K562 (cell line): ENCODE measurements around the gene EGFR. TPM values are rescaled to one million over a fixed set of nuclear protein-coding genes. Genes with fewer than 3 reads are reported as not detected.

Experiments
- ATAC-seq: fragments of 200-7000 bp; cut with Tn5 transposase; 3 replicates; pipeline ENCODE4 v1.9.1; 2020; ENCODE audit warnings: moderate library complexity
- BruUV-seq: library from RNA; stranded (reverse); fragments of 400-500 nt; replicated peaks from 2 replicates; lab custom pipeline; 2021; lab: Mats Ljungman, UMichigan
- CTCF ChIA-PET: fragments of 300-600 bp; formaldehyde crosslinking; extraction: SDS; loops from one replicate; lab custom pipeline; 2021; ENCODE audit warnings: low intra/inter-chr PET ratio; lab: Yijun Ruan, JAX
- POLR2A ChIA-PET: fragments of 300-600, 350-650 bp; sonication (Branson Sonifier 250); formaldehyde crosslinking; extraction: SDS; loops from one replicate; lab custom pipeline; 2021; ENCODE audit warnings: antibody characterized with exemption, inconsistent platforms; lab: Yijun Ruan, JAX
- DNase-seq, 4 experiments: peaks; one replicate each; pipeline versions ENCODE4 v3.0.0 to v3.0.0-alpha.2; 2011 to 2018; ENCODE audit warnings: low spot score in 3 of 4, mixed read lengths in 3 of 4; ENCODE audit errors: extremely low read depth in 1 of 4
- FAIRE-seq: peaks from 2 replicates; lab custom pipeline; 2011; peaks lifted over from hg19 to GRCh38; lab: Jason Lieb, UNC
- H2AFZ ChIP-seq: 2 replicates; pipeline ENCODE4 v1.6.0; 2011; ENCODE audit warnings: low read depth, low read length, control low read depth, inconsistent platforms
- H3K27ac ChIP-seq: fragments of 200-600 bp; 3 replicates; pipeline ENCODE4 v1.8.0; 2011; ENCODE audit warnings: low read depth, mild to moderate bottlenecking, control low read depth, inconsistent platforms, low read length, moderate library complexity, mixed read lengths; ENCODE audit errors: extremely low read depth
- H3K27me3 ChIP-seq, 2 experiments: fragments of 300-600 bp in 1 of 2; 2 replicates in 1 of 2; 3 replicates in 1 of 2; pipeline versions ENCODE4 v1.6.0 to v1.8.0; 2011; ENCODE audit warnings: inconsistent platforms in 2 of 2, low read length in 2 of 2, mild to moderate bottlenecking in 1 of 2, mixed read lengths in 1 of 2, moderate library complexity in 1 of 2; ENCODE audit not compliant: control insufficient read depth in 2 of 2, insufficient read depth in 2 of 2
- H3K36me3 ChIP-seq: fragments of 300-600 bp; 3 replicates; pipeline ENCODE4 v1.8.0; 2011; ENCODE audit warnings: mild to moderate bottlenecking, low read length, inconsistent platforms; ENCODE audit not compliant: control insufficient read depth, insufficient read depth
- H3K4me1 ChIP-seq, 2 experiments: fragments of 200-600 bp in 1 of 2; replicated peaks in 1 of 2; 2 replicates in 1 of 2; 3 replicates in 1 of 2; pipeline versions ENCODE4 v1.5.1 to v1.8.0; 2011; ENCODE audit warnings: inconsistent platforms in 2 of 2, low read length in 2 of 2, mild to moderate bottlenecking in 1 of 2, mixed read lengths in 1 of 2, moderate library complexity in 1 of 2; ENCODE audit not compliant: control insufficient read depth in 2 of 2, insufficient read depth in 2 of 2
- H3K4me2 ChIP-seq: 2 replicates; pipeline ENCODE4 v1.6.1; 2011; ENCODE audit warnings: low read length, control low read depth, inconsistent platforms, mixed read lengths; ENCODE audit not compliant: insufficient read depth
- H3K4me3 ChIP-seq: fragments of 200-600 bp; sonication (generic), shearing (Covaris generic); 2 replicates; pipeline ENCODE4 v1.5.1; 2016; ENCODE audit warnings: control low read depth, inconsistent platforms
- H3K79me2 ChIP-seq: fragments of 200-600 bp; 3 replicates; pipeline ENCODE4 v1.8.0; 2011; ENCODE audit warnings: low read length, inconsistent platforms; ENCODE audit not compliant: control insufficient read depth, insufficient read depth
- H3K9ac ChIP-seq, 2 experiments: 2 replicates each; pipeline versions ENCODE4 v1.6.0 to v1.6.1; 2011; ENCODE audit warnings: low read depth in 2 of 2, low read length in 2 of 2, control low read depth in 1 of 2, inconsistent platforms in 1 of 2, mild to moderate bottlenecking in 1 of 2, mixed read lengths in 1 of 2; ENCODE audit not compliant: insufficient read depth in 1 of 2
- H3K9me1 ChIP-seq: one replicate; pipeline ENCODE4 v1.6.0; 2011; ENCODE audit warnings: inconsistent platforms, mild to moderate bottlenecking, low read length, moderate library complexity; ENCODE audit not compliant: control insufficient read depth, insufficient read depth
- H3K9me3 ChIP-seq: replicated peaks from 2 replicates; pipeline ENCODE4 v1.5.1; 2011; ENCODE audit warnings: low read depth, low read length, inconsistent platforms; ENCODE audit not compliant: control insufficient read depth, insufficient read depth
- H4K20me1 ChIP-seq: replicated peaks from 2 replicates; pipeline ENCODE4 v1.6.1; 2011; ENCODE audit warnings: low read length, inconsistent platforms, mixed read lengths; ENCODE audit not compliant: control insufficient read depth, insufficient read depth
- FOS ChIP-seq: IDR thresholded peaks from 3 replicates; pipeline ENCODE4 v1.6.1; 2011; ENCODE audit not compliant: insufficient read length; ENCODE audit errors: extremely low read depth
- RHOXF2B ChIP-seq: fragments of 250-450 bp; sonication (Bioruptor Pico); conservative IDR thresholded peaks from 2 replicates; pipeline ENCODE4 v1.5.1; 2021
- SRSF7 ChIP-seq: fragments of 200-400 bp; formaldehyde crosslinking; optimal IDR thresholded peaks from 2 replicates; pipeline ENCODE3; 2017; ENCODE audit warnings: mild to moderate bottlenecking, low read depth, low read length
- ZC3H4 ChIP-seq: sonication (generic); formaldehyde crosslinking; IDR thresholded peaks from 2 replicates; pipeline ENCODE4 v1.9.0; 2021; ENCODE audit warnings: missing genetic modification reagents, borderline replicate concordance
- ZNF133 ChIP-seq: fragments of 250-450 bp; sonication (Bioruptor Pico); IDR thresholded peaks from 2 replicates; pipeline ENCODE4 v1.4.0; 2020; ENCODE audit warnings: mild to moderate bottlenecking
- ZNF174 ChIP-seq: fragments of 250-450 bp; sonication (Bioruptor Pico); IDR thresholded peaks from 2 replicates; pipeline ENCODE4 v1.4.0; 2020; ENCODE audit warnings: mild to moderate bottlenecking
- ZNF324 ChIP-seq: fragments of 250-450 bp; sonication (Bioruptor Pico); IDR thresholded peaks from 2 replicates; pipeline ENCODE4 v1.4.0; 2020; ENCODE audit warnings: mild to moderate bottlenecking
- ZNF57 ChIP-seq: fragments of 450-650 bp; formaldehyde crosslinking; IDR thresholded peaks from 2 replicates; pipeline ENCODE4 v1.4.0; 2020; ENCODE audit warnings: mild to moderate bottlenecking, moderate library complexity
- ZNF780A ChIP-seq: fragments of 250-450 bp; sonication (Bioruptor Pico); IDR thresholded peaks from 2 replicates; pipeline ENCODE4 v1.5.0; 2021; ENCODE audit warnings: mild to moderate bottlenecking
- WGBS: fragments of 100-300 bp; shearing (Covaris generic); methylation state at CpG from one replicate; pipeline ENCODE4 v1.1.6; 2016; ENCODE audit warnings: low coverage, mixed read lengths; ENCODE audit not compliant: insufficient coverage; ENCODE audit errors: missing lambda C conversion rate; 5-methylcytosine and 5-hydroxymethylcytosine counted together
- in situ Hi-C: fragments of 300-500 bp; cut with MboI; formaldehyde crosslinking; loops from 4 replicates; pipeline ENCODE4 v1.15.0; 2018; ENCODE audit warnings: inconsistent platforms, mixed read lengths
- intact Hi-C: fragments of 100-400 bp; cut with micrococcal nuclease; formaldehyde crosslinking; loops from 2 replicates; pipeline ENCODE4 v1.14.2; 2022
- polyA plus RNA-seq, 8 experiments: library from polyadenylated mRNA; depleted of rRNA in 4 of 8; stranded (reverse) in 5 of 8; unstranded in 3 of 8; fragments of >200 nt; fragmentation: Nextera tagmentation in 2 of 8; fragmentation: Illumina TruSeq in 1 of 8; extraction: Ambion mirVana in 2 of 8; extraction: Trizol in 1 of 8; gene quantifications; 2 replicates each; pipeline versions ENCODE4 v1.2.1 to v1.2.3, GENCODE V29; 2011 to 2014; ENCODE audit warnings: inconsistent platforms in 1 of 8, missing spikeins in 1 of 8
- total RNA-seq, 7 experiments: library from RNA; depleted of rRNA in 6 of 7; stranded (reverse); fragments of >200 nt in 6 of 7; fragmentation: Illumina TruSeq in 2 of 7; extraction: Trizol in 2 of 7; gene quantifications; 2 replicates each; pipeline versions ENCODE4 v1.2.1 to v1.2.3, GENCODE V29; 2011 to 2021; ENCODE audit warnings: low replicate concordance in 1 of 7
- TF ChIP-seq, protein P1 (sequence below): fragments of 250-450 bp; sonication (Bioruptor Pico); IDR thresholded peaks from 2 replicates; pipeline ENCODE4 v1.5.0; 2020; ENCODE audit warnings: mild to moderate bottlenecking
- TF ChIP-seq, protein P2 (sequence below): fragments of 250-450 bp; sonication (Bioruptor Pico); IDR thresholded peaks from 2 replicates; pipeline ENCODE4 v1.5.0; 2020; ENCODE audit warnings: mild to moderate bottlenecking, borderline replicate concordance
- TF ChIP-seq, protein P3 (sequence below): sonication (generic); formaldehyde crosslinking; IDR thresholded peaks from 2 replicates; pipeline ENCODE4 v1.8.0; 2023; ENCODE audit warnings: mild to moderate bottlenecking, missing genetic modification reagents

Gene EGFR
- total and polyA plus RNA-seq, 9 of the 15 experiments (the other 6 are each of a cell fraction or from before 2014, with no cell fraction given): 0.13 TPM; not detected in 8

GRCh38 chr7:54988516-54988915, 30.3 kb upstream of the EGFR start:
- 0% methylated on average over 2 of the region's 2 CpGs for WGBS
- POLR2A ChIA-PET: no interaction called here

More at GRCh38 chr7:54988516-54988915, 30.3 kb upstream of the EGFR start:
- Histone ChIP-seq H4K20me1 (no peaks in the 10 kb centered on the region), H3K36me3 (no peaks in the 10 kb centered on the region), H3K27me3 (peaks cover 3 to 6% of the 10 kb centered on the region in 2 experiments; a peak in 3 of 5 replicates), H3K27ac (no peak overlapping the region), H3K4me1 (no peaks in the 10 kb centered on the region), H3K4me2 (no peak overlapping the region), H3K79me2 (no peaks in the 10 kb centered on the region), H3K9ac (no peak overlapping the region), H3K9me3 (no peaks in the 10 kb centered on the region), H2AFZ (no peak overlapping the region), H3K9me1 (no peaks in the 10 kb centered on the region), H3K4me3 (no peak overlapping the region)
- intact Hi-C loops (no loop called here), in situ Hi-C loops (no loop called here)
- CTCF ChIA-PET: no interaction called here
- no TSS peak for BruUV-seq
- ATAC-seq (no peak), DNase-seq (no peak), FAIRE-seq (no peak)
- TF ChIP-seq ZNF324 (no peak), FOS (no peak), RHOXF2B (CRISPR knock-in tag) (no peak), ZC3H4 (CRISPR knock-in tag) (no peak), ZNF780A (CRISPR knock-in tag) (no peak), ZNF174 (CRISPR knock-in tag) (no peak), ZNF133 (CRISPR knock-in tag) (no peak), SRSF7 (no peak), ZNF57 (no peak)
- TF ChIP-seq, protein P1, sequence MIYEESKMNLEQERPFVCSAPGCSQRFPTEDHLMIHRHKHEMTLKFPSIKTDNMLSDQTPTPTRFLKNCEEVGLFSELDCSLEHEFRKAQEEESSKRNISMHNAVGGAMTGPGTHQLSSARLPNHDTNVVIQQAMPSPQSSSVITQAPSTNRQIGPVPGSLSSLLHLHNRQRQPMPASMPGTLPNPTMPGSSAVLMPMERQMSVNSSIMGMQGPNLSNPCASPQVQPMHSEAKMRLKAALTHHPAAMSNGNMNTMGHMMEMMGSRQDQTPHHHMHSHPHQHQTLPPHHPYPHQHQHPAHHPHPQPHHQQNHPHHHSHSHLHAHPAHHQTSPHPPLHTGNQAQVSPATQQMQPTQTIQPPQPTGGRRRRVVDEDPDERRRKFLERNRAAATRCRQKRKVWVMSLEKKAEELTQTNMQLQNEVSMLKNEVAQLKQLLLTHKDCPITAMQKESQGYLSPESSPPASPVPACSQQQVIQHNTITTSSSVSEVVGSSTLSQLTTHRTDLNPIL (CRISPR knock-in tag): no peak
- TF ChIP-seq, protein P2, sequence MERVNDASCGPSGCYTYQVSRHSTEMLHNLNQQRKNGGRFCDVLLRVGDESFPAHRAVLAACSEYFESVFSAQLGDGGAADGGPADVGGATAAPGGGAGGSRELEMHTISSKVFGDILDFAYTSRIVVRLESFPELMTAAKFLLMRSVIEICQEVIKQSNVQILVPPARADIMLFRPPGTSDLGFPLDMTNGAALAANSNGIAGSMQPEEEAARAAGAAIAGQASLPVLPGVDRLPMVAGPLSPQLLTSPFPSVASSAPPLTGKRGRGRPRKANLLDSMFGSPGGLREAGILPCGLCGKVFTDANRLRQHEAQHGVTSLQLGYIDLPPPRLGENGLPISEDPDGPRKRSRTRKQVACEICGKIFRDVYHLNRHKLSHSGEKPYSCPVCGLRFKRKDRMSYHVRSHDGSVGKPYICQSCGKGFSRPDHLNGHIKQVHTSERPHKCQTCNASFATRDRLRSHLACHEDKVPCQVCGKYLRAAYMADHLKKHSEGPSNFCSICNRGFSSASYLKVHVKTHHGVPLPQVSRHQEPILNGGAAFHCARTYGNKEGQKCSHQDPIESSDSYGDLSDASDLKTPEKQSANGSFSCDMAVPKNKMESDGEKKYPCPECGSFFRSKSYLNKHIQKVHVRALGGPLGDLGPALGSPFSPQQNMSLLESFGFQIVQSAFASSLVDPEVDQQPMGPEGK (CRISPR knock-in tag): no peak
- TF ChIP-seq, protein P3, sequence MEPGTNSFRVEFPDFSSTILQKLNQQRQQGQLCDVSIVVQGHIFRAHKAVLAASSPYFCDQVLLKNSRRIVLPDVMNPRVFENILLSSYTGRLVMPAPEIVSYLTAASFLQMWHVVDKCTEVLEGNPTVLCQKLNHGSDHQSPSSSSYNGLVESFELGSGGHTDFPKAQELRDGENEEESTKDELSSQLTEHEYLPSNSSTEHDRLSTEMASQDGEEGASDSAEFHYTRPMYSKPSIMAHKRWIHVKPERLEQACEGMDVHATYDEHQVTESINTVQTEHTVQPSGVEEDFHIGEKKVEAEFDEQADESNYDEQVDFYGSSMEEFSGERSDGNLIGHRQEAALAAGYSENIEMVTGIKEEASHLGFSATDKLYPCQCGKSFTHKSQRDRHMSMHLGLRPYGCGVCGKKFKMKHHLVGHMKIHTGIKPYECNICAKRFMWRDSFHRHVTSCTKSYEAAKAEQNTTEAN (CRISPR knock-in tag): no peak
